GM12872 (cell line): ENCODE data around the gene ZXDC.

Experiments
- CTCF ChIP-seq: IDR thresholded peaks from 3 replicates; pipeline ENCODE4 v1.5.1; 2011; ENCODE audit warnings: low read depth, mild to moderate bottlenecking, low read length, moderate library complexity; ENCODE audit not compliant: insufficient read depth

The ZXDC gene

GRCh38 chr3:126398423-126399350 lies 77.0 kb downstream of the ZXDC start:
- no peak for TF ChIP-seq CTCF

- TF ChIP-seq CTCF, result no peak
These were observed 77.9 kb downstream of the ZXDC start for GRCh38 chr3:126397610-126398422.

GRCh38 chr3:126396536-126396935 lies 79.2 kb downstream of the ZXDC start:
- TF ChIP-seq CTCF, result no peak

GRCh38 chr3:126395846-126396513 lies 79.7 kb downstream of the ZXDC start:
- TF ChIP-seq CTCF, result no peak

- TF ChIP-seq CTCF, result no peak
These were observed 80.7 kb downstream of the ZXDC start for GRCh38 chr3:126394977-126395321.

GRCh38 chr3:126394179-126394976 lies 81.3 kb downstream of the ZXDC start, which contains the start of gene CFAP100:
CFAP100 (plus strand) TSS chr3:126394909; CDS start chr3:126396001, 1,092 bp downstream.
- TF ChIP-seq CTCF, result no peak

- no peak for TF ChIP-seq CTCF
These were observed 82.1 kb downstream of the ZXDC start for GRCh38 chr3:126393563-126393962.
